HL-60/S4 (cell line): ENCODE data around the gene CLCN7.

Experiments
- in situ Hi-C: fragments of 300-500 bp; cut with MboI; formaldehyde crosslinking; loops from 2 replicates; pipeline ENCODE4 v1.14.3; 2022; ENCODE audit warnings: low sequenced_read_pairs

Gene CLCN7

DNA sequence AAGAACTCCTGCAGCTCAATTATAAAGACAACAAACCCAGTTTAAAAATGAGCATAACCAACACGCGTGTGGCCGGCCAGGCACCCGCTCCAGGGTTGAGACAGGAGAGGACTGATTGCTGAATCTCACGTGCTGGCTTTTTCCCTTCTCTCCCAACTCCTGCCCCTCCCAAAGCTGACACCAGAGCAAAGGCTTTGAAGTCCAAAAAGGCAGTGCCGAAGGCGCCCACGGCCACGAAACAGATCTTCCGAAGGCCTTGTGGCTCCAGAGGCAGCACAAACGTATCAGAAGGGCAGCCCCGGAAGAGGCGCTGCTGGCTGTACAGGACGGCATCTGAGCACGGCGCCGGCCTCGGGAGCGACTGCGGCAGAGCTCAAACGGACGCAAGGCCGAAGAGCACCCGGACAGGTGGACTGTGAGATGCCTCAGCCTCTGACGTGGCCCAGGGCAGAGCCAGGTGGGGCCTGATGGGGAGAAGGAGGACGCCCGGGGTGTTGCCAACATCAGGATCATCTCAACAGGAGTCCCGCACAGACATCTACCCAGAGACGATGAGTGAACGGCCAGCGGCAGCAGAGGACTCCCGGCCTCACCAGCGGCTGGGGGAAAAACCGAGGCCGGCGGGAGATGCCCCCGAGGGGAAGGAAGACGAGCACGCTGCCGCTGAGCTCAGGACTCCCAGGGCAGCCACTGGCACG lies 10.5 kb downstream of the CLCN7 start:
- in situ Hi-C loops: no loop called here

DNA sequence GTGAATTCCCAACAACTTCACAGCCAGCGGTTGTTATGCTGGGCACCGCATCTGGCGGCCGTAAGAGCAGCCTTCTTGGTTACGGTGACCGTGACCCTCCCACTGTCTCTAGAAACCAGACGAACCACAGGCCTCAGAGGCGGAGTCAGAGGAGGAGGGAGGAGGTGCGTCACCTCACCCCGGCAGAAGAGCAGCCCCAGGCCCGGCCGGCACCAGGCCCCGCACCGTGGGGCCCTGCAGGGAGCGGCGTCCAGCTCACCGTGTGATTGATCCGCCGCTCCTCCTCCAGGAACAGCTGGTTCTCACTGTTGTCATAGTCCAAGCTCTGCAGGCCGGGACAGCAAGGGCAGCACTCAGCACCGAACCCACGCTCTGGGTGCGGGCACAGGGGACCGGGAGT lies 13.7 kb downstream of the CLCN7 start:
- in situ Hi-C loops: no loop called here

DNA sequence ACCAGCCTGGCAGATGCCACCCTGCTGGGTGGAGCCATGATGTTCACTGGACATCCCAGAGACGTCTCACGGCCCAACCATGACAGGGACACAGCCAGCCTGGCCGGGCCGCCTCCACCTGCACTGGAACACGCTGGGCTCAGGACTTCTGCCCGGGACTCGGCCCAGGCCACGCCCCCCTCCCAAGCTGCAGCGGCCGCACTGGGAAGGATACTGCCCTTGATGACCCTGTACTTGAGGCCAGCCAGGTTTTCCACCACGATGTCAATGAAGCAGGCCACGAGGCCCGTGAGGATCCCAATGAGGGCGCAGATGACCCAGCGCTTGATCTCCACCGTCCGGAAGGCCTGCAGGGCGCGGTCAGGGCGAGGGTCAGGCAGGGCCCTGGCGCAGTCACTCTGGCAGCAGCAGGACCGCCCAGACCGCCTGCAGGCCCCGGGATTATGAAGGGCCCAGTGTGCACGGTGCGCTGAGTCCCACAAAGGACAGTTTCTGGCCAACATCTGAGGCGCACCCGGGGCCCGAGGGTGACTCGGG lies 14.2 kb downstream of the CLCN7 start:
- in situ Hi-C loops: no loop called here

DNA sequence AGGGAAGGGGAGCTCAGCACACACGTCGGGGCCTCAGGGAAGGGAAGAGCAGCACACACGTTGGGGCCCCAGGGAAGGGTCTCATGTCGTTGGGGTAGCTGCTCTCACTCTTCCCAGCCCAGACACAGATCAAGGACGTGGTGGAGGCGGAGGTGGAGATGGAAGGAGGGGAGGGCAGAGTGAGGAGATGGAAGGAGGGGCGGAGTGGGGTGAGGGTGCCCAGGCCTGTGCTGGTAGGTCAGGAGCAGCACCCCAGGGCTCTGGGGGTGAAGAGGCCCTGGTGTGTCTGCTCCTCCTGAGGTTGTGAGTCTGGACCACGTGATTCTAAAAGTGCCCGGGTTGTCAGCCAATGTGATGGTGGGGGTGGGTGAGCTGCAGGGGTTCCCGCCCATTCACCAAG lies 14.9 kb downstream of the CLCN7 start:
- in situ Hi-C loops: no loop called here

DNA sequence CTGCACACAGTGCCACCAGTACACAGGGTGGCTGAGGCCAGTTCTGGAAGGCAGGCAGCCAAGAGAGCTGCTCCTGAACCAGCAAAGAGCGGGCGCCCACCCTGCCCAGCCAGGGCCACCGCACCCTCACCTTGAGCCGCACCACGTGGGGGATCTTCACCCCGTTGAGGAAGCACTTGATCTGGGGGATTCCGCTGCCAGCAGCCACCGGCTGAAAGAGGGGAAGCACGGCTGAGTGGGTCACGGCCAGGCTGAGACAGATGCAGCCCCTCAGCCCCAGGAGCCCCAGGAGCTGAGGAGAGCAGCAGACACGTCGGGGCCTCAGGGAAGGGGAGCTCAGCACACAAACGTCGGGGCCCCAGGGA lies 15.9 kb downstream of the CLCN7 start:
- in situ Hi-C loops: no loop called here

DNA sequence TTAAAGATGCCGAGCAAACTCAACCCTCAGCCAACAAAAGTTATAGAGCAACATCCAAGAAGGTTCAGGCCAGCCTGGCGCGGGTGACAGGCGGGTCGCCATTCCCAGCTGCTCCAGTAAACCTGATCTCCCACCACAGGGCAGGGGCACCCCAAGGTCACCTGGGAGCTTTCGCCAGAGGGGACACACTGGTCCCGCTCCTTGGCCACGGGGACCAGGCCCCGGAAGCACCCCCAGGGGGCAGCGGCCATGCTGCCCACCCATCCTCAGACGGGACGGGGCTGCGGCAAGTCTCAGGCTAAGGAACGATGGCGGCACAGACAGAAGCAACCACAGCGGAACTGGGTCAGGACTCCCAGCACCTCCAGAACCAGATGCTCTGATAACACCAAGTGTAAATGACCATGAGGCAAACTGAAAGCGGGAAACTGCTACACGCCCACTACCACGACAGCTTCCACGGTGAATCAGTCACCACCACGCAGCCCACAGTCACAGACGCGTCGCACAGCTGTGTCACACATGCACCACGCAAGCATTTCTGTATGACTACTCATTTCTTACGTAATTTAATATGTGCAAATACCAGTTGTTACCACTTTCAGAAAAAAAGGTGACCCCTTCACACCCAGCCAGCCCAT lies 16.4 kb downstream of the CLCN7 start:
- in situ Hi-C loops: no loop called here

DNA sequence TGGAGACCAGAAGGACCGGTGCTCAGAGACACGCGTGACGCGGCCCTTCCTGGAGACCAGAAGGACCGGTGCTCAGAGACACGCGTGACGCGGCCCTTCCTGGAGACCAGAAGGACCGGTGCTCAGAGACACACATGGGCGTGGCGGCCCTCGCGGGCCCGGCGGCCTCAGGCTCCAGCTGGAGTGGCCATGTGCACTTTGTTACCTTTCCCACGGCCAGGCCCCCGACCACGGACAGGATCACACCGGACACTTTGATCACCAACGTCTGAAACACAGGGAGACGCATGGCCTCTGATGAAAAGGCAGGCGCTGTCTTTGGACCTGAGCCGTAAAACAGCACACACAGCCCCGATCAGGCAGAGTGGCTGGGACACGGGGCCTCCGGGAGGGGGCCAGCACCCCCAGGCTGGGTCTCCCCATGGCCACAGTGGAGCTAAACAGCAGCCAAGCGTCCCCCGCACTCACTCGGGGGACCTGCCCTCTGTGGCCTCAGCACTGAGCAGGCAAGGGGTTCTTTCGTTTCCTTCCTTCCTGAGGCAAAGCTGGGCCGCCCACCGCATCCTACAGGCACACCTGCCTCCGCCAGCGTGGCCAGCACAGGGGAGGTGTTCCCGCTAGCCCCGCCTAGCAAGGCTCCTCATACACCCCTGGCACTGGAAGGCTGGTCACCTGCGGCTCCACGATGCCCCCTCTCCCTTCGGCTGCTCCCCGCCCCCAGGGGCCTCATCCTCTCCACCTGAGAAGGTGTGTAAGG lies 17.2 kb downstream of the CLCN7 start:
- in situ Hi-C loops: no loop called here

DNA sequence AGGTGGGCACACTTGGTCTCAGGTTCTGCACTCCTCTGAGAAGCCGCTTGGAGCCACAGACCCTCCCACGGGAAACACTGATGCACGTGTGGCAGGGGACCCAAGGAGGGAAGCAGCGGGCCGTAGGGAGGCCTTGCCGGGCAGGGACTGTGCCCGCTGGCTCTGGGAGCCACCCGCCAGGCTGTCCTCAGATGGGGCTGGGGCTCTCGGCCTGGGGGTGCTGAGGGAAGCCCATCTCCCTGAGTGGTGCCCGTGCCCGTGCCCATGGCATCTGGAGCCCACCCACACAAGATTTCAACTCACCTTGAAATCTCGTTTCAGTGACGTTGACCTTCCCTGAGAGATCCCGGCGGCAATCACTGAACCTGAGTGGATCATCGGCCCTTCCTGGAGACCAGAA lies 17.9 kb downstream of the CLCN7 start:
- in situ Hi-C loops: no loop called here

DNA sequence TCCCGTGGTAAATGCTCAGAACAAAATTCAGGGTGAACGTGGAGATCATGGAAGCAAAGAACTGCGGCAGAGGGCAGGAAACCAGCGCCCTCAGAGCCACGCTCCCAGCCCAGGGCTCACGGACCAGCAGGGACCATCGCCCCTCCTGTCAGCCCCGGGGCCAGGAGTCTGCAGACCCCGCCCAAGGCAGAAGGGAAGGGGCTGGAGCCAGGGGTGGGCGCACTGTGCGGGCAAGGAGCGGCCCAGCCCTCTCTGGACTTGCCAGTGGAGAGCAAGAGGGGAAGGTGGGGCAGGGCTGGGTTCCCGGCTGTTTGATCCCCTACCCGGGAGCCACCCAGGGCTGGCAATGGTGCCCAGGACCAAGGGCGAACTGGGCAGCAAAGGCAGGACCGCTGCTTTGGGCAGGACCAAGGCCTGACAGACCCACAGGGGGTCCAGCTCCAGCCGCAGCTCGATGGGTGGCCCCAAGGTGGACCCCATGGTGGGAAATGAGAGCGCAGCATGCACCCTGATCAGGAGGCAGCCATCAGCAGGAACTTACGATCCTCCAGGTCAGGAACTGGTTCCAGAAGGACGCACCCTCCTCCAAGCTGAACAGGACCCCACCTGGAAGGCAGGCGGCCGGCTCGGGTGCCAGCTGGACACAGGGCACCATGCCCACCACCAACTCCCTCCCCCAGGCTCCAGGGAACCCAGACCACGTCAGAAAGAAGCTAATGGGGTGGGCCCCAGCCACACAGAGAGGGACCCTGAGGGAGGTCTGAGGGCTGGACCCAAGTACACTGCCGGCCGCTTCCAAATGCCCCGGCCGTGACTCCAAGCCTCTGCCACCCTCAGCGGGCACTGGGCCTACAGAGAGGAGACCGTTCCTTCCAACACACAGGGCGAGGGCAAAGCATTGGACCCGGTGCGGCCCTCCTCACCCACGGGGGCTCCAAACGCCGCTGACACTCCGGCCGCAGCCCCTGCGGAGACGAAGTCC lies 19.3 kb downstream of the CLCN7 start:
- in situ Hi-C loops: no loop called here

DNA sequence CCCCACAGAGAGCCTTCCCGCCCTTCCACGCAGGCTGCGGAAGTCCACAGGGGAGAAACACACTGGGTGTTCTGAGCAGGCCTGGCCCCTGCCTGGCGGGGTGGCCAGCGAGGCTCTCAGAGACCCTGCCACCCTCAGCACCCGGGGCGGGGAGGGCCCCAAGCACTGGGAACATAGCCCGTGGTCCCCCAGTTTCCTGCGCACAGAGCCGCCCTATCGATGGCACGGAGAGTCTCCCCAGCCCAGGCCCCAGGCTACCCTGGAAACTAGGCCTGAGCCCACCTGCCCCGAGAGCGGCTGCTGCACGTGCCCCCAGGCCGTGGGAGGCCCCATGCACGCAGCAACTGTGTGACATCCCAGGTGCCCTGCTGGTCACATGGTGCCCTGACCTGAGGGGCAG lies 20.3 kb downstream of the CLCN7 start:
- in situ Hi-C loops: no loop called here

DNA sequence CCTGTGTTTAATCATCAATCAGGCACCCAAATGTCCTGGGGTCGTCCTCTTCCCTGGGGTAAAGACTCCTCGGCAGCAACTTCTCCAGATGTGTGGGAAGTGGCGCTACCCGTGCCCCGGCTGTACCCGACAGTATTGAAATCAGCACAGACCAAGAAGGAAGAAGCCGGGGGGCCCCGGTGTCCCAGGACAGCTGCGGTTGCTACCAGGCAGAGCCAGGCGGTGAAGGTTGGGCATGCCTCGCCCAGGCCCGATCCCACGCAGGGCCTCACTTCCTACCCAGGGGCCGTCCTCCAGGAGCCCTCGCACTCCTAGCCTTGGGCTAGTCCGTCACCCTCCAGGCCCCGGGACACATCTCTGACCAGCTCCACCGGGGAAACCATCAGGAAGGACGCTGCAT lies 21.5 kb downstream of the CLCN7 start:
- in situ Hi-C loops: no loop called here

DNA sequence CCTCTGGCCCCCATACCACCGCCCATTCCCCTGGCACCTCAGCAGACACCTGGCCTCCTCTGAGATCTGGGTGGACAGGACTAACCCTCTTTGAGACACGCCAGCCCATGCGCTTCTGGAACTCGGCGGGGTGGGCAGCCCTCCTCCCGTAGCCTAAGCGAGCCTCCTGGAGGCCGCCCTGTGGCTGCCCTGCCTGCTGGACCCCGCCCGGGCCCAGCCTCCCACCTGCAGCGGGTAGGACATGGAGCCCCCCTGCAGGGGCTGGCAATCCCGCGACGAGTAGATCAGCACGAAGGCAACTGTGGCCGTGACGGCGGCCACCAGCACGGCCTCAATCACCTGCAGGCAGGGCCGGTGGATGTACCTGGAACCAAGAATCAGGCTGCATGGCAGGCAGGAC lies 22.3 kb downstream of the CLCN7 start:
- in situ Hi-C loops: no loop called here

DNA sequence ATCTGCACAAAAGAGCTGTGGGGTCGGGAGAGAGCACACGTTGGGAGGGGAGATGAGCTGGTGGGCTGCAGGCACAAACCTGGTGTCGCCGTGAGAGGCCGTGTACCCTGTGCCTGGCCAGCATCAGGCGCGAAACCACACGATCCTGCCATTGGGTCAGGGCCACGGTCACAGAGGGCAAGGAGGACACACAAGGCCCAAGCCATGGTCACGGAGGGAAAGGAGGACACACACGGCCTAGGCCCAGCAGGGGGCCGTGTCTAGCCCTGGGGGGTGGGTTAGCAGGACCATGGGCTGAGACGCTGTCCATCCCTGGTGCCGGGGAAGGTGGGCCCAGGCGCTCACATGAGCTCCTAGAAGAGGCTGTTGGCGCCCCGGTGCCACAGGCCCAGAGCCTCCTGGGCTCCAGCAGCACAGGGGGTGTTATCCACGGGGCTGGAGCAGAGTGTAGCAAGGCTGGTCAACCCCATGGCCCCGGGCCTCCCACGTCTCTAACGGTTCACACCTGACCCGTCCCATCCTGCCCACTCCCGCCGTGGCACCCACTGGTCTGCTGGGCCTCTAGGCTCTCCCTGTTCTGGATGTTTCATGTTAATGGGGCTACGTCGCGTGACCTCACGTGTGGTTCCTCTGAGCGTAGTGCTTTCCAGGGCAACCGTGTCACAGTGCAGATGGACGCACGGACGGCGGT lies 23.0 kb downstream of the CLCN7 start:
- in situ Hi-C loops: no loop called here

DNA sequence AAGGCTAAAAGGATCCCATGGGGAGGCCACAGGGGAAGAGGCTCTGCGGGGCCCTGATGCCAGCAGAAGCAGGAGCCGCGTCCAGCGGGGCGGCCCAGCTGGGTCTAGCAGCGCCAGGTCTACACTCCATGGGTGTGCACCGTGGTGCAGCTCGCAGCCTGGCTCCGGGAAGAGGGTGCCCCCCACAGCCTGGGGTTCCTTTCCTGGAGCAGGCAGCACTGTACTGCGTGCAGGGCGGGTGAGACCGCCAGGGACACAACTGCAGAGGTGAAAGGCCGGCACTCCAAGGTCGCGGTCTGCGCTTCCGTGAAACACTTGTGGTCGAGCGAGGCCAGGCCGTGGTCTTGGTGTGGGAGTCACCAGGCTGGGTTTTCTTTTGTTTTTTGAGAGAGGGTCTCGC lies 24.0 kb downstream of the CLCN7 start:
- in situ Hi-C loops: no loop called here

DNA sequence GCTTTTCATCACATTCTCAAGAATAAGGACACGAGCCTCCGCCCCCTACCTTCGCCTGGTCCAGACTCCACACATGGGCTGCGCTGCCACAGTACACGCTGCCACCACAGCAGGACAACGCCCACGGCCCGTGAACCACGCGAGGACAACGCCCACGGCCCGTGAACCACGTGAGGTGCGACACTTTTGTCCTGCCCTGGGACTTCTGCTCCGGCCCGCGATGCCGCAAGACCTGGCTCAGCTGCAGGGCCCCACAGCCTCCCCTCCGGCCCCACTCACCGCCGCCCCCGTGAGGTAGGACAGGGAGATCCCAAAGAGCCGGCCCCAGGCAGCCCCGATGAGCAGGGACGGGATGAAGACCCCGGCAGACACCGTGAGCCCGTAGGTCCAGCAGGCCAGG lies 24.6 kb downstream of the CLCN7 start:
- in situ Hi-C loops: no loop called here

DNA sequence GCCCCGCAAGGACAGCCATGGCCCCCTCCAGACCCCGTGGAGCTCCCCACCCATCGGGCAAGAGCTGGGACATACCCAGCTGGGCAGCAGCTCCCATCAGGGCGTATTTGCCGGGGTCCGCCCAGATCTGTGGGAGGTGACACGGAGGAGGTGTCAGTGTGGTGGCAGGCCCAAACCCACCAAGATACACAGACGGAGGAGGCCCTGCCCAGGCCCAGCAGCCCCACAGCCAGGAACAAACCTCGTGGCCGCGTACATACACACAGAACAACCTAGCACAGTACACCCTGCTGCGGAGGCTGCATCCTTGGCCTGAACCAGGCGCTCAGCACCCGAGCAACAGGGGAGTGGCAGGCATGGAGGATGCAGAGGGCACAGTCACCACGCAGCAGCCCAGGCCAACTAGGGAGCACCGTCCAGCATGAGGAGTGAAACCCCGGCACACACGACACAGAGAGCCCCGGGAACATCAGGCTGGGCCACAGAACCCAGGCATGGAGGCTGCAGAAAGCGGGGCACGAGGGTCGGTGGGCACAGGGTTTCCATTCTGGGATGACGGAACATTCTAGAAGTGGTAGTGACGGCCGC lies 25.5 kb downstream of the CLCN7 start:
- in situ Hi-C loops: no loop called here

DNA sequence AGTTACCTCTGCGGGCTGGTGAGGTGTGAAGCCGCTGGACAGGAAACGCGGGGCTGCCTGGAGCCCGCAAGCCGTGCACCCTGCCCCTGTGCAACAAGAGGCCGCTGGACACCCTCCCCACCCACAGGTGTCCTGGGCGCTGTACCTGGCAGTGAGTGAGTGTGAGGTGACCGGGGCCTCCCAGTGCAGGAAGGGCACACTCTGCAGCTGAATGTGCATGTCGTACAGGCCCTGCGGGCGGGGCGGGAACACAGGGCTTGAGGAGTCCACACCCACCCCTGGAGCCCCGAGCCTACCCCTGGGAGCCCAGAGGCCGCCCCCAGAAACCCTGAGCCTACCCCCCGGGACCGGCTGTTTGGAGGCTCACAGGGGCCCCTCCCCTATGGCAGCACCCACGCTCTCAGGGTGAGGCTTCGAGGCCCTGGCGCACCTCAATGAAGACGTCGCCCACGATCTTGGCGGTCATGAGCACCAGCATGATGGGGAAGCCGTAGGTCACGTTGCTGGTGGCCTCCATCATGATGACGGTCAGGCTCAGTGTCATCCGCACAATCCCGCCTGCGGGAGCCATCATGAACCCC lies 26.2 kb downstream of the CLCN7 start:
- in situ Hi-C loops: no loop called here

DNA sequence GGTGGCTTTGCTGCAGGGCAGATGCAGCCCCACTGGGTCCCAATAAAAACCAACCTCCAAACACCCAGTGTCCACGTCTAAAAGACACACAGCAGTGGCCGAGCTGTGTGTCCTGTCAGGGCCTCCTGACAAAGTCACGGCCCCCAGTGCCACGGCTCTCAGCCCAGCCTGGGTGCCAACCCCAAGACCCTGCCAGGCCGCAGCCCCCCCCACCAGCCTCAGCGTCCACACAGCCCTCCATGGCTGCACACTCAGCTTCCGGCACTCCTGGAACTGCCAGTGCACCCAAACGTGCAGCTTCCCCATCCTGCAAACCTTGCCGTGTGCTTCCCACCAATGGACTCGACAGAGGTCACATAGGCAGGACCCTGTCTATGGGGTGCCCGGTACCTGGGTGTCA lies 26.9 kb downstream of the CLCN7 start:
- in situ Hi-C loops: no loop called here

DNA sequence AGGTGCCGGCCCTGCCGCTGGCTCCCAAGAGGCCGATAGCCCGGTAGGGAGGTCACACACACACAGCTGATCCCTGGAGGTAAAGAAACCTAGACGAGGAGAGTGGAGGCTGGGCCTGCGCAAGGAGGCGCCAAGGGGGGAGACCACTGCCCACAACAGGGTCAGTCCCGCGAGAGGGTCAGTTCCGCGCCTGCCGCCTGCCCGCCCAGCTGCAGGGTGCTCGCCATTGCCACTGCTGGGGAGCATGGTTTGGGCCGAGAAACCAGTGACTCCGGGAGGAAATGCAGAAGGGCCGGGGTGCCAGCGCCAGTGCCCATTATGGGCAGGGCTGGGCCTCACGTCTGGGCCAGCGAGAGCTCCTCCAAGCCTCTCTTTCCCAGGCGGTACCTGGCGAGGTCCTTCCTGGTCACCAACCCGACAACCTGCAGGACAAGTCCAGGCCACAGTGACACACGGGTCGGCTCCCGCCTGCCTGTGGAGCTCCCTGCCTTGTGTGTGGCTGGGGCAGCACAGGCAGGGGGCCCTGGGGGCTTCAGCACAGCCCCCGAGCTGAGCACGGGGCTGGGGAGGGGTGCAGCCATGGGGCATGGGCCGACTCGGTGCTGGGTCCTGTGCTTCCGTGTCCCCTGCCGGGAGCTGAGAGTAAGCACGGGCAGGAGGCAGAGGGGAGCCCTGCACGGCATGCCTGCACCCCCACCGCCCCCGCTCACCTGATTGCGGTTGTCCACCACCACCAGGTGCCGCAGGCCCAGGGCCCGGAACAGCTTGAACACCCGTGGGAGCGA lies 28.3 kb downstream of the CLCN7 start:
- in situ Hi-C loops: no loop called here
